ENCODE data around the gene SLC35F3.

Gene SLC35F3

DNA sequence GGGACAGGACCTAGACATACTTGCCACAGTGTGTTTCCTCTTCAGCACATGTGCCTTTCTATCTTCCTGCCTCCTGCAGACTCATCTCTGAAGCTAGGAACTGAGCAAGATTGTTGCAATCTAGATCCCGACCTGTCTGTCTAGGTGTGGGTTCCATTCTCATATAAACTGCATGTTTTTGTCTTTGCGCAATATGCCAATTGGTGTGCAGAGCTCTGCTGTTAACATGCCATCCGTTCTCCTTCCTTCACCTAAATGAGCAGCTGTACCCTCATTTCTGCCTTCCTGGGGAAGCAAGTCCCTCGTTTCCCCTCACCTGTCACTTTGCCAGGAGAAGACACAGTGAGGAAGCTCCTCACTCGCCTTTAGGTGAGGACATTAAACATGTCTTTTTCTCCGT lies 55.5 kb downstream of the SLC35F3 start:
- DNase-seq (ENCODE audit: low read depth in 1 of 2, low spot score in 1 of 2), result no peak
- no peak for TF ChIP-seq JUND (IDR thresholded peaks at IDR 0.05; ENCODE audit: low read depth)
- in situ Hi-C loops (cut with HindIII; ENCODE audit: low pct_unique_long_range_greater_than_20kb, low sequenced_read_pairs), result no loop called here

- no peak for TF ChIP-seq JUND (IDR thresholded peaks at IDR 0.05; ENCODE audit: low read depth)
- in situ Hi-C loops (cut with HindIII; ENCODE audit: low pct_unique_long_range_greater_than_20kb, low sequenced_read_pairs), result no loop called here
Measured at GRCh38 chr1:233960386-233960785, 55.9 kb downstream of the SLC35F3 start.

DNA sequence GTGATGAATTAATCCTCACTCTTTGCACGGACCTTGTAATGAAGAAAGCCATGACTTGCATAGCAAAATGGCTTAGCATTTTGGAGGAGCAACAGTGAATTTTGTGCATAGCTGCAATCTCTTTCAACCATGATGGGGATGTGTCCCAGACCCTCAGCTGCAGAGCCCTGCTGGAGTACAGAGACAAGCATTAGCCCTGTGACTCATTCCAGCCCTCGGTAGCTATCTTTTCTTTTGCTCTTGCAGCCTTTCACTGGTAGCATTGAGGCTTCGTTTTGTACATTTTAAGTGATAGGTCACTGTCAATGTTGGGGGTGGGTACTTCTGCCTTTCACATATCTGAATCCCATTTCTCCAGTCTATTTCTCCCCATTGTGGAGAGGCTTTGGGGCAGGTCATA lies 58.4 kb downstream of the SLC35F3 start:
- no peak for TF ChIP-seq JUND (IDR thresholded peaks at IDR 0.05; ENCODE audit: low read depth)
- no peak for DNase-seq (ENCODE audit: low read depth in 1 of 2, low spot score in 1 of 2)
- in situ Hi-C loops (cut with HindIII; ENCODE audit: low pct_unique_long_range_greater_than_20kb, low sequenced_read_pairs), result no loop called here

More at GRCh38 chr1:233960386-233960785, 55.9 kb downstream of the SLC35F3 start:
- no peak for DNase-seq (ENCODE audit: low read depth in 1 of 2, low spot score in 1 of 2)

DNA sequence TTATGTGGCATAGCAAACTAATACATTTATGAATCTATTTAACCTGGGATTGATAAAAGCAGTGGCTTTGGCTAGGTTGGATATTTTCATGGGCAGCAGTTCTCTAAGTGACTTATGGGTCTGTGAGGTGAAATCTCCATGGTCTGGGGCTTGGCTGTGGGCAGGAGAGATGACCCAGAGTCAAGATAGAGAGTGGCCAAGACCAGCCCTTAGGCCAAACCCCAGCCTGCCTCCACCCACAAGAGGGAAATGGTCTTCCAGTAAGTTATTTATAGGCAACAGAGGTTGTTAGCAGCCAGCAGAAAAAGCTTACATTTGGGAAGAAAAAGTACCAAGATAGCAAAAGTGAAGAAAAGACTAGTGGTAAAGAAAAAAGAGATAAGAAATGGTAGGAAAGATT lies 61.4 kb downstream of the SLC35F3 start:
- no peak for DNase-seq (ENCODE audit: low read depth in 1 of 2, low spot score in 1 of 2)
- in situ Hi-C loops (cut with HindIII; ENCODE audit: low pct_unique_long_range_greater_than_20kb, low sequenced_read_pairs), result no loop called here
- TF ChIP-seq JUND (IDR thresholded peaks at IDR 0.05; ENCODE audit: low read depth), result no peak

GRCh38 chr1:233971753-233972152 lies 67.3 kb downstream of the SLC35F3 start:
- no peak for DNase-seq (ENCODE audit: low read depth in 1 of 2, low spot score in 1 of 2)
- no peak for TF ChIP-seq JUND (IDR thresholded peaks at IDR 0.05; ENCODE audit: low read depth)
- in situ Hi-C loops (cut with HindIII; ENCODE audit: low pct_unique_long_range_greater_than_20kb, low sequenced_read_pairs), result no loop called here

DNA sequence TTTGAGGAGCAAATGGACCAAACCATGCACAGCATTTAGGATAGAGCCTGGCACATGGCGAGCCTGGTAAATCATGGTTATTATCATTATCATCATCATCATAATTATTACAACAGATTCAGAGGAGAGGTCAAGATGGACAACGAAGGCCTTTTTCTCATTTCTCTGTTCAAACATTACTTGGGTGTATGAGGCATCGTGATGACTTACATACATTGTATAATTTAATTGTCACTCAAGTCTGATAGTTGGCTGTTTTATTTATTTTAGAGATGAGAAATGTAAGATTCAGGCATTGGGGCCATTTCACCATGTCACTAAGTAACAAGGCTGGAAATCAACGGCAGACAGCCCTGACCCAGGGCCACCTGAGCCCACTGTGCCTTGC lies 68.1 kb downstream of the SLC35F3 start:
- no peak for TF ChIP-seq JUND (IDR thresholded peaks at IDR 0.05; ENCODE audit: low read depth)
- in situ Hi-C loops (cut with HindIII; ENCODE audit: low pct_unique_long_range_greater_than_20kb, low sequenced_read_pairs), result no loop called here
- no peak for DNase-seq (ENCODE audit: low read depth in 1 of 2, low spot score in 1 of 2)

- DNase-seq (ENCODE audit: low read depth in 1 of 2, low spot score in 1 of 2), result no peak
- in situ Hi-C loops (cut with HindIII; ENCODE audit: low pct_unique_long_range_greater_than_20kb, low sequenced_read_pairs), result no loop called here
Measured at GRCh38 chr1:233972951-233973635, 68.6 kb downstream of the SLC35F3 start.

GRCh38 chr1:233975486-233975885 lies 71.0 kb downstream of the SLC35F3 start:
- no peak for TF ChIP-seq JUND (IDR thresholded peaks at IDR 0.05; ENCODE audit: low read depth)
- in situ Hi-C loops (cut with HindIII; ENCODE audit: low pct_unique_long_range_greater_than_20kb, low sequenced_read_pairs), result no loop called here
- DNase-seq (ENCODE audit: low read depth in 1 of 2, low spot score in 1 of 2), result no peak

More at GRCh38 chr1:233972951-233973635, 68.6 kb downstream of the SLC35F3 start:
- no peak for TF ChIP-seq JUND (IDR thresholded peaks at IDR 0.05; ENCODE audit: low read depth)

- no peak for TF ChIP-seq JUND (IDR thresholded peaks at IDR 0.05; ENCODE audit: low read depth)
- in situ Hi-C loops (cut with HindIII; ENCODE audit: low pct_unique_long_range_greater_than_20kb, low sequenced_read_pairs), result no loop called here
- DNase-seq (ENCODE audit: low read depth in 1 of 2, low spot score in 1 of 2), result no peak
Measured at GRCh38 chr1:233981042-233981675, 76.7 kb downstream of the SLC35F3 start.

GRCh38 chr1:233982827-233983518 lies 78.5 kb downstream of the SLC35F3 start:
- TF ChIP-seq JUND (IDR thresholded peaks at IDR 0.05; ENCODE audit: low read depth), result no peak
- in situ Hi-C loops (cut with HindIII; ENCODE audit: low pct_unique_long_range_greater_than_20kb, low sequenced_read_pairs), result no loop called here

DNA sequence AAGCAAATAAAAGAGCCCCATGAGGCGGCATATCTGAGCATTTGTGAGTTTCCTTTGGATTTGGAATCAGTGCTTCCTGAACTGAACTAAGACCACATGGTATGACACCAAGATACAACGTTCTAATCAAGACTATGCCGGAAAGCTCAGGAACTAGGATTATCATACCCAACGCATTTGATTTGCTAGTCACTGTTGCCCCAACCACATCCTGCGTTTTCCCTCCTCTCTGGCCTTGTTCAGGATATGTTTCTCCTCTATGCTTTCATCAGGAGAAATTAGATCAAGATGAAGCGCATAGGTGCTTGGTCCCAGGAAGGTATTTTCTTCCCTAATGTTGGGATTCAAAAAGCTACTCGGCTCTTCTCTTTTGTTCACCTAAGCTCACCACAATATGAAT lies 79.3 kb downstream of the SLC35F3 start:
- DNase-seq (ENCODE audit: low read depth in 1 of 2, low spot score in 1 of 2), result no peak
- TF ChIP-seq JUND (IDR thresholded peaks at IDR 0.05; ENCODE audit: low read depth), result no peak
- in situ Hi-C loops (cut with HindIII; ENCODE audit: low pct_unique_long_range_greater_than_20kb, low sequenced_read_pairs), result no loop called here

More at GRCh38 chr1:233982827-233983518, 78.5 kb downstream of the SLC35F3 start:
- no peak for DNase-seq (ENCODE audit: low read depth in 1 of 2, low spot score in 1 of 2)

GRCh38 chr1:233988963-233989696 lies 84.7 kb downstream of the SLC35F3 start:
- DNase-seq (ENCODE audit: low read depth in 1 of 2, low spot score in 1 of 2), result no peak
- TF ChIP-seq JUND (IDR thresholded peaks at IDR 0.05; ENCODE audit: low read depth), result no peak

More at GRCh38 chr1:233988963-233989696, 84.7 kb downstream of the SLC35F3 start:
- in situ Hi-C loops (cut with HindIII; ENCODE audit: low pct_unique_long_range_greater_than_20kb, low sequenced_read_pairs), result no loop called here

All from T47D (cell line).